ENCODE measurements around the gene RPL35A.

Gene RPL35A

GRCh38 chr3:197989651-197990050 lies 39.7 kb downstream of the RPL35A start:
- no peak for ATAC-seq
- TF ChIP-seq, protein P1, sequence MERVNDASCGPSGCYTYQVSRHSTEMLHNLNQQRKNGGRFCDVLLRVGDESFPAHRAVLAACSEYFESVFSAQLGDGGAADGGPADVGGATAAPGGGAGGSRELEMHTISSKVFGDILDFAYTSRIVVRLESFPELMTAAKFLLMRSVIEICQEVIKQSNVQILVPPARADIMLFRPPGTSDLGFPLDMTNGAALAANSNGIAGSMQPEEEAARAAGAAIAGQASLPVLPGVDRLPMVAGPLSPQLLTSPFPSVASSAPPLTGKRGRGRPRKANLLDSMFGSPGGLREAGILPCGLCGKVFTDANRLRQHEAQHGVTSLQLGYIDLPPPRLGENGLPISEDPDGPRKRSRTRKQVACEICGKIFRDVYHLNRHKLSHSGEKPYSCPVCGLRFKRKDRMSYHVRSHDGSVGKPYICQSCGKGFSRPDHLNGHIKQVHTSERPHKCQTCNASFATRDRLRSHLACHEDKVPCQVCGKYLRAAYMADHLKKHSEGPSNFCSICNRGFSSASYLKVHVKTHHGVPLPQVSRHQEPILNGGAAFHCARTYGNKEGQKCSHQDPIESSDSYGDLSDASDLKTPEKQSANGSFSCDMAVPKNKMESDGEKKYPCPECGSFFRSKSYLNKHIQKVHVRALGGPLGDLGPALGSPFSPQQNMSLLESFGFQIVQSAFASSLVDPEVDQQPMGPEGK (CRISPR knock-in tag; IDR thresholded peaks at IDR 0.05; ENCODE audit: borderline replicate concordance), result no peak
- no peak for TF ChIP-seq RARB (CRISPR knock-in tag; IDR thresholded peaks at IDR 0.05)
- TF ChIP-seq CREB5 (CRISPR knock-in tag; IDR thresholded peaks at IDR 0.05; ENCODE audit: low read depth), result no peak
- no peak for TF ChIP-seq BACH2 (CRISPR knock-in tag; IDR thresholded peaks at IDR 0.05; ENCODE audit: borderline replicate concordance)
- no peak for TF ChIP-seq OSR1 (CRISPR knock-in tag; IDR thresholded peaks at IDR 0.05)
- TF ChIP-seq, protein P2, sequence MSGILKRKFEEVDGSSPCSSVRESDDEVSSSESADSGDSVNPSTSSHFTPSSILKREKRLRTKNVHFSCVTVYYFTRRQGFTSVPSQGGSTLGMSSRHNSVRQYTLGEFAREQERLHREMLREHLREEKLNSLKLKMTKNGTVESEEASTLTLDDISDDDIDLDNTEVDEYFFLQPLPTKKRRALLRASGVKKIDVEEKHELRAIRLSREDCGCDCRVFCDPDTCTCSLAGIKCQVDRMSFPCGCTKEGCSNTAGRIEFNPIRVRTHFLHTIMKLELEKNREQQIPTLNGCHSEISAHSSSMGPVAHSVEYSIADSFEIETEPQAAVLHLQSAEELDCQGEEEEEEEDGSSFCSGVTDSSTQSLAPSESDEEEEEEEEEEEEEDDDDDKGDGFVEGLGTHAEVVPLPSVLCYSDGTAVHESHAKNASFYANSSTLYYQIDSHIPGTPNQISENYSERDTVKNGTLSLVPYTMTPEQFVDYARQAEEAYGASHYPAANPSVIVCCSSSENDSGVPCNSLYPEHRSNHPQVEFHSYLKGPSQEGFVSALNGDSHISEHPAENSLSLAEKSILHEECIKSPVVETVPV (CRISPR knock-in tag; IDR thresholded peaks at IDR 0.05), result no peak
- no peak for TF ChIP-seq GLIS3 (CRISPR knock-in tag; IDR thresholded peaks at IDR 0.05)
- no peak for TF ChIP-seq TSHZ2 (CRISPR knock-in tag; IDR thresholded peaks at IDR 0.05)
- no peak for TF ChIP-seq TOX (CRISPR knock-in tag; IDR thresholded peaks at IDR 0.05; ENCODE audit: borderline replicate concordance)
- no peak for TF ChIP-seq POU6F1 (CRISPR knock-in tag; IDR thresholded peaks at IDR 0.05; ENCODE audit: borderline replicate concordance, low read depth)
- no peak for TF ChIP-seq CSDC2 (CRISPR knock-in tag; IDR thresholded peaks at IDR 0.05)
- no peak for TF ChIP-seq ARNTL (CRISPR knock-in tag; IDR thresholded peaks at IDR 0.05; ENCODE audit: borderline replicate concordance, low read depth)
- no peak for TF ChIP-seq PPARA (CRISPR knock-in tag; IDR thresholded peaks at IDR 0.05; ENCODE audit: borderline replicate concordance)
- no peak for TF ChIP-seq ZFP3 (CRISPR knock-in tag; IDR thresholded peaks at IDR 0.05)
- TF ChIP-seq ISL1 (CRISPR knock-in tag; IDR thresholded peaks at IDR 0.05), result no peak
- TF ChIP-seq SNAI2 (CRISPR knock-in tag; IDR thresholded peaks at IDR 0.05), result no peak

DNA sequence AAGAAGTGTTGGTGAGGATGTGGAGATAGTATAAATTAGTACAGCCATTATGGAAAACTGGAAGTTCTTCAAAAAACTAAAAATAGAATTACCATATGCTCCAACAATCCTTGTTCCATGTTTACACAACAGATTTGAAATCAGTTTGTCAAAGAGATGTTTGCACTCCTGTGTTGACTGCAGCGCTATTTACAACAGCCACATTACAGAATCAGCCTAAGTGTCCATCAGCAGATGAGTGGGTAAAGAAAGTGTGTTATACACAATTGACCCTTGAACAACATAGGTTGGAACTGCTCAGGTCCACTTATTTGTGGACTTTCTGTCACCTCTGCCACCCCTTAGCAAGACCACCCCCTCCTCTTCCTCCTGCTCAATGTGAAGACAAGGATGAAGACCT lies 44.7 kb downstream of the RPL35A start:
- no peak for ATAC-seq
- TF ChIP-seq SNAI2 (CRISPR knock-in tag; IDR thresholded peaks at IDR 0.05) (no peak), RARB (CRISPR knock-in tag; IDR thresholded peaks at IDR 0.05) (no peak), ZFP30 (CRISPR knock-in tag; IDR thresholded peaks at IDR 0.05) (no peak), TSHZ2 (CRISPR knock-in tag; IDR thresholded peaks at IDR 0.05) (no peak), TOX (CRISPR knock-in tag; IDR thresholded peaks at IDR 0.05; ENCODE audit: borderline replicate concordance) (no peak)
- TF ChIP-seq, protein P1 (CRISPR knock-in tag; IDR thresholded peaks at IDR 0.05; ENCODE audit: borderline replicate concordance), result no peak
- TF ChIP-seq, protein P2 (CRISPR knock-in tag; IDR thresholded peaks at IDR 0.05), result no peak

Measured in SK-N-SH treated with all-trans-retinoic acid at 6 μM for 48 hours (cell line).